Neuron (in vitro differentiated cells): ENCODE results near the gene ZNF407.
"Not testable (repeated sequence)": the region's sequence is repeated elsewhere in the genome, so short reads cannot be mapped to it uniquely, and the experiment has no call there.

ENCODE experiments used
- H2AFZ ChIP-seq: one replicate; pipeline ENCODE4 v1.6.1; 2013; ENCODE audit warnings: low read depth, mild to moderate bottlenecking, inconsistent platforms, low read length, moderate library complexity
- H3K27me3 ChIP-seq: one replicate; pipeline ENCODE4 v1.6.1; 2013; ENCODE audit warnings: low read length; ENCODE audit not compliant: insufficient read depth
- H3K36me3 ChIP-seq: one replicate; pipeline ENCODE4 v1.6.1; 2013; ENCODE audit warnings: low read length; ENCODE audit not compliant: insufficient read depth
- H3K4me1 ChIP-seq: one replicate; pipeline ENCODE4 v1.6.1; 2013; ENCODE audit warnings: low read length; ENCODE audit not compliant: insufficient read depth
- H3K4me3 ChIP-seq: 2 replicates; pipeline ENCODE4 v1.5.1; 2013; ENCODE audit warnings: mild to moderate bottlenecking, low read length, moderate library complexity
- H3K9me3 ChIP-seq: one replicate; pipeline ENCODE4 v1.6.1; 2013; ENCODE audit warnings: low read length

The ZNF407 gene, protein sequence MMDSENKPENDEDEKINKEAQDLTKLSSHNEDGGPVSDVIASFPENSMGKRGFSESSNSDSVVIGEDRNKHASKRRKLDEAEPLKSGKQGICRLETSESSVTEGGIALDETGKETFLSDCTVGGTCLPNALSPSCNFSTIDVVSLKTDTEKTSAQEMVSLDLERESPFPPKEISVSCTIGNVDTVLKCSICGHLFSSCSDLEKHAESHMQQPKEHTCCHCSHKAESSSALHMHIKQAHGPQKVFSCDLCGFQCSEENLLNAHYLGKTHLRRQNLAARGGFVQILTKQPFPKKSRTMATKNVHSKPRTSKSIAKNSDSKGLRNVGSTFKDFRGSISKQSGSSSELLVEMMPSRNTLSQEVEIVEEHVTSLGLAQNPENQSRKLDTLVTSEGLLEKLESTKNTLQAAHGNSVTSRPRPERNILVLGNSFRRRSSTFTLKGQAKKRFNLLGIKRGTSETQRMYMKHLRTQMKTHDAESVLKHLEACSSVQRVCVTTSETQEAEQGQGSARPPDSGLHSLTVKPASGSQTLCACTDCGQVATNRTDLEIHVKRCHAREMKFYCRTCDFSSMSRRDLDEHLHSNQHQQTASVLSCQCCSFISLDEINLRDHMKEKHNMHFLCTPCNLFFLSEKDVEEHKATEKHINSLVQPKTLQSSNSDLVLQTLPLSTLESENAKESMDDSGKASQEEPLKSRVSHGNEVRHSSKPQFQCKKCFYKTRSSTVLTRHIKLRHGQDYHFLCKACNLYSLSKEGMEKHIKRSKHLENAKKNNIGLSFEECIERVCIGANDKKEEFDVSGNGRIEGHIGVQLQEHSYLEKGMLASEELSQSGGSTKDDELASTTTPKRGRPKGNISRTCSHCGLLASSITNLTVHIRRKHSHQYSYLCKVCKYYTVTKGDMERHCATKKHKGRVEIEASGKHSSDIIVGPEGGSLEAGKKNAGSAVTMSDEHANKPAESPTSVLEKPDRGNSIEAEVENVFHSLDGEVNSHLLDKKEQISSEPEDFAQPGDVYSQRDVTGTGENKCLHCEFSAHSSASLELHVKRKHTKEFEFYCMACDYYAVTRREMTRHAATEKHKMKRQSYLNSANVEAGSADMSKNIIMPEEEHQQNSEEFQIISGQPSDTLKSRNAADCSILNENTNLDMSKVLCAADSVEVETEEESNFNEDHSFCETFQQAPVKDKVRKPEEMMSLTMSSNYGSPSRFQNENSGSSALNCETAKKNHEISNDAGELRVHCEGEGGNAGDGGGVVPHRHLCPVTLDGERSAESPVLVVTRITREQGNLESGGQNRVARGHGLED (N-terminal part only)

DNA sequence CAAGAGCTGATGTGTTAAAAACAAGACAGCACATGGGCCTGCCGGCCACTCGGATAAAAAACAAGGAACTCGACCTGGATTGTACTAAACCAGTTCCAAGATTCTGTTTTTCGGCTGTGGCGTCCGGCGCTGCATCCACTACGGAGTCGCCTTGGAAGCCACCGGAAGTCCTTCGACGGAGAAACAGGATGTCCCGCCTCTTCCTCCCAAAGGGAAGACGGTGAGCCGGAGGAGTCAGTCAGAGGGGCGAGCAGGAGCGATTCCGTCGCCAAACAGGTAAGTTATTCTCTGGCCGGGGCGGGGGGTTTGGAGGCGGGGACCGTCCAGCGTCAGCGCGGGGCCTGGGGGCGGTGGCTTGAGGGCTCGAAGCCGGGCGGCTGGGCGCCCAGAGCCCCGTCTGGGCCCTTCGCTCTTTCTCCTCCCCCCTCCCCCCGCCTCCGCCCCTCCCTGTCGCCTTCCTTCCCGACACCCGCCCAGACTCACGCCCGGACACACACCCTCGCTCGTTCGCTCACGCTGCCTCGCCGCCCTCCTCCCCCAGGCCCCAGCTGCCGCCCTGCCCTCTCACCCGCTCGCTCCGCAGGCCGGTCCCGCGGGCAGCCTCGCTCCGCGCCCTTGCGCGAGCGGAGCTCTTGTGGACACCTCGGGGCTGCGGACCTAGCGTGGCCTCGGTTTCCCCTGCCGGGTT is at the start of gene ZNF407:
Gene ZNF407, plus strand, starts transcription at position 209 of the 688 bp plus-strand sequence. CDS start 33,150 bp downstream, outside the sequence.
- H3K27me3 ChIP-seq, result no peaks in the 10 kb centered on the region
- peaks cover 21% of the 10 kb centered on the region for H3K4me1 ChIP-seq
- peak within 1 kb of the TSS; percentile 98 for H2AFZ ChIP-seq
- peak within 1 kb of the TSS; percentile 94 for H3K4me3 ChIP-seq
- no peaks in the 10 kb centered on the region for H3K9me3 ChIP-seq
- H3K36me3 ChIP-seq, result peaks cover 11% of the 10 kb centered on the region

DNA sequence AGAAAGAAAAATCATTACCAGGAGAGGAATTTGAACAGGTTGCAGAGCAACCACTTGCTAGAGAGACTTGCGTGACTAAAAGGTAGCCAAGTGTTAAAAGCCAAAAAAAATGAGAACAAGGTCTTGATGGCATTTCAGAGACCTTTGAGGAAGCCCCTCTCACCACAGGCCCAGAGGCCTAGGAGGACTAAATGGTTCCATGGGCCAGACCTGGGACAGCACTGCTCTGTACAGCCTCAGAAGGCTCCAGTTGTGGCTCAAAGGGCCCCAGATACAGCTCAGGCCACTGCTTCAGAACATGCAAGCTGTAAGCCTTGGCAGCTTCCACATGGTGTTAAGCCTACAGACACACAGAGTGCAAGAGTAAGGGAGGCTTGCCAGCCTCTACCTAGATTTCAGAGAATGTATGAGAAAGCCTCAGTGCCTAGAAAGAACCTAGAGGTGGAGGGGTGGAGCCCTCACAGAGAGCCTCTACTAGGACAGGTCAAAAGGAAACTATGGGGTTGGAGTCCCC is 48.0 kb upstream of the ZNF407 start:
- no peaks in the 10 kb centered on the region for H3K36me3 ChIP-seq
- no peak overlapping the region for H2AFZ ChIP-seq
- no peaks in the 10 kb centered on the region for H3K27me3 ChIP-seq
- H3K4me3 ChIP-seq, result no peak overlapping the region
- H3K9me3 ChIP-seq, result no peaks in the 10 kb centered on the region
- H3K4me1 ChIP-seq, result peaks cover 7% of the 10 kb centered on the region

DNA sequence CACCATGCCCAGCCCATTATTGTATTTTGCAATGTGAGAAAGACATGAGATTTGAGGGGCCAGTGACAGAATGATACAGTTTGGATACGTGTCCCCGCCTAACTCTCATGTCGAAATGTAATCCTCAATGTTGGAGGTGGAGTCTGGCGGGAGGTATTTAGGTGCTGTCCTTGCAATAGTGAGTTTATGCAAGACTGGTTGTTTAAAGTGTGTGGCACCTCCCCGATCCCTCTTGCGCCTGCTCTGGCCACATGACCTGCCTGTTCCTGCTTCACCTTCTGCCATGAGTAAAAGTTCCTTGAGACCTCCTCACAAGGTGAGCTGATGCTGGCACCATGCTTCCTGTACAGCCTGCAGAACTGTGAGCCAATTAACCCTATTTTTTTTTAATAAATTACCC is 46.8 kb upstream of the ZNF407 start:
- peaks cover 7% of the 10 kb centered on the region for H3K4me1 ChIP-seq
- H3K36me3 ChIP-seq, result no peaks in the 10 kb centered on the region
- no peak overlapping the region for H3K4me3 ChIP-seq

DNA sequence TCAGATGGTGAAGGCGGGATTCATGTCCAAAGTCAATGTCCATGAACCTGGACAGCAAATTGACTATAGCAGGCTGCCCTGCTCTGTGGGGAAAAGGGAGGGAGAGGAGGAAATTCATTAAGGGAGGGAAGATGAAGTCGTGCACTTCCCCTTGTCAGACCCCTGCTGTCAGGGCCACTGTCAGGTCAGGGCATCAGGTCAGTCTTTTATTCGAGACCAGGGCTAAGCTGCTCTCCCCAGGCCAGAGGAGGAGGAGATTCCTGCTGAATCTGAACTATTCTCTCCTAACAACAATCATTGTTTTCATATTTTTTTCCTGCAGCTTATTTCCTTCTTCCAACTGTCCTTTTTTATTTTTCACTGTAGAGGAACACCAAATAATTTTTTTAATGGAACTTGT is 46.2 kb upstream of the ZNF407 start:
- no peak overlapping the region for H2AFZ ChIP-seq
- no peaks in the 10 kb centered on the region for H3K27me3 ChIP-seq
- H3K4me3 ChIP-seq, result no peak overlapping the region
- peaks cover 7% of the 10 kb centered on the region for H3K4me1 ChIP-seq
- H3K9me3 ChIP-seq, result no peaks in the 10 kb centered on the region
- H3K36me3 ChIP-seq, result no peaks in the 10 kb centered on the region

More for the DNA sequence above, 46.8 kb upstream of the ZNF407 start:
- H2AFZ ChIP-seq, result no peak overlapping the region
- H3K9me3 ChIP-seq, result no peaks in the 10 kb centered on the region
- H3K27me3 ChIP-seq, result no peaks in the 10 kb centered on the region

DNA sequence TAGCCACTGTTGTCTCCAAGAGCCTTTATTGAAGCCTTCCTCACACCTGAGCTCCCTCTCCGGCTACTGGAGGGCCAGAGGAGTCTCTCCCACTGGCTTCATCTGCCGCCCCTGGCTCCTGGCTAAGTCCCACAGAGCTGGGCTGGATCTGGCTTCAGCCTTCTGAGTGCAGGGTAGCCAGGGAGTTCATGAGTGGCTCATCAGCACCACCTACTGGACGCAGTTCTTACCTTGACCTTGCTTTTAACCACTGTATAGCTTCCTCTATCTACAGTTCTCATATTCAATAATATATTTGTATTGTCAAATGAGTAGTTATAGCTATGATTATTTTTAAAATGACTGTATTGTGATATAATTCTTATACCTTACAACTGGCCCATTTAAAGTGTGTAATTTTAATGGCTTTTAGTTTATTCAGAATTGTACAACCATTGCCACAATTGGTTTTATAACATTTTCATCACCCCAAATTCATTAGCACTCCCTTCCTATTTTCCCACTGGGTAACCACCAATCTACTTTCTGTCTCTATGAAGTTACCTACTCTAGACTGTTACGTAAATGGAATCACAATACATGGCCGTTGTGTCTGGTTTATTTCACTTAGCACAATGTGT is 45.6 kb upstream of the ZNF407 start:
- Histone ChIP-seq H3K9me3 (no peaks in the 10 kb centered on the region), H3K36me3 (no peaks in the 10 kb centered on the region), H3K4me3 (no peak overlapping the region), H3K27me3 (no peaks in the 10 kb centered on the region), H2AFZ (no peak overlapping the region), H3K4me1 (peaks cover 7% of the 10 kb centered on the region)

DNA sequence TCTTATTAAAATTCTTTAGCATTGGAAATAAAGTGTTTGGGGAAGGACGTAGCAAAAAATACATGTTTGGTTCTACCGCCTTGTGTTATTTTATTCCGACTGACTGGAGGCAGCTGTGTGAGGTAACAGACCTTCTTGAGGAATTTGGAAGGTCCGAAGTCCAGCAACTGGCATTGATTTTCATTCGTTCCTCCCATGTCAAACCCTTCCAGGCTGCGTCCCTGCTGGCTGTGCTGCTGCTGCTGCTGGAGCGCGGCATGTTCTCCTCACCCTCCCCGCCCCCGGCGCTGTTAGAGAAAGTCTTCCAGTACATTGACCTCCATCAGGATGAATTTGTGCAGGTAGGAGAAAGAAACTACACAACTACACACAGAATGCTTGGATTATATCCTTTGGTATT is 41.5 kb upstream of the ZNF407 start:
- no peaks in the 10 kb centered on the region for H3K9me3 ChIP-seq
- no peak overlapping the region for H2AFZ ChIP-seq
- no peaks in the 10 kb centered on the region for H3K36me3 ChIP-seq
- no peaks in the 10 kb centered on the region for H3K27me3 ChIP-seq
- H3K4me3 ChIP-seq, result no peak overlapping the region
- H3K4me1 ChIP-seq, result peaks cover 7% of the 10 kb centered on the region

DNA sequence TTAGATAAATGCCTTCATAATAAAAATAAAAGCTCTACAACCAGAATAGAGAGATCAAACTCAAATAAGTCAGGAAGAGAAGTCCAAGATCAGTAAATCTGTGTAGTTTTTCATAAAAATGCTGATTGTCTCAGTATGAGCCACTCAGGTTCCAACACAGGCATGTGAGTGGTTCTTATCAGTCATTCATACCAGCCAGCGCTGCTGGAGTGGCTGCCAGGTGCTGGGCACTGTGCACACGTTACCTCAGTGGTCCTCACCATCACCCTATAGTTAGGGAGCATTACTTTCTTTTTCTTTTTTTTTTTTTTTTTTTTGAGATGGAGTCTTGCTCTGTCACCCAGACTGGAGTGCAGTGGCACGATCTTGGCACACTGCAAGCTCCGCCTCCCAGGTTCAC is 39.6 kb upstream of the ZNF407 start:
- Histone ChIP-seq H3K9me3 (no peaks in the 10 kb centered on the region), H3K36me3 (no peaks in the 10 kb centered on the region), H3K4me3 (no peak overlapping the region), H3K27me3 (no peaks in the 10 kb centered on the region), H2AFZ (no peak overlapping the region), H3K4me1 (no peaks in the 10 kb centered on the region)

DNA sequence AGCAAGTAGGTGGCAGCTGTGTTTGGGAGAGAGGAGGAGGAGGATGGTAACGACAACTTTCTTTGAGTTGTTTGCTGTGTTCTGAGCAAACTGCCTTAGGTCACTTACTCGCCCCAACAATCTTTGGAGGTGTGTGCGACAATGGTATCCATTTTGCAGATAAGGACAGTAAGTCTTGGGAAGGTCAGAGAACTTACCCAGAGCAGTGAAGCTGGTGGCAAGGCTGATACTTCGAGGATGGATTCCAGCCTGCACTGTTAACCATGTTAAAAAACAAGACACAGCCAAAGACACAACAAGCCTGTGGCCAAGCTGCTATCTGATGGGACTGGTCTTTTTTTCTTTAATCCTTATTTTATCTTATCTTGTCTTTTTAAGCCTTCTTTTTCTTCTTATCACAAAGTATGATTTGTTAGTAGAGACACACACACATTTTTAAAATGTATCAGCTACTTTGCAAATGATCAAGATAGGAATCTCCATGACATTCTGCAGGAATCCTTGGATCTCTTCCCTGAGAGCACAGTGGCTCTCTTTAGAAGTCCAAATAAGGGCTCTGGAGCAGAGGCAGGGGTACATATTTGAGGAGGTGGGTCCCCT is 35.4 kb upstream of the ZNF407 start:
- H3K9me3 ChIP-seq, result no peaks in the 10 kb centered on the region
- no peaks in the 10 kb centered on the region for H3K4me1 ChIP-seq
- H3K36me3 ChIP-seq, result no peaks in the 10 kb centered on the region
- no peak overlapping the region for H3K4me3 ChIP-seq
- H2AFZ ChIP-seq, result no peak overlapping the region
- H3K27me3 ChIP-seq, result no peaks in the 10 kb centered on the region

DNA sequence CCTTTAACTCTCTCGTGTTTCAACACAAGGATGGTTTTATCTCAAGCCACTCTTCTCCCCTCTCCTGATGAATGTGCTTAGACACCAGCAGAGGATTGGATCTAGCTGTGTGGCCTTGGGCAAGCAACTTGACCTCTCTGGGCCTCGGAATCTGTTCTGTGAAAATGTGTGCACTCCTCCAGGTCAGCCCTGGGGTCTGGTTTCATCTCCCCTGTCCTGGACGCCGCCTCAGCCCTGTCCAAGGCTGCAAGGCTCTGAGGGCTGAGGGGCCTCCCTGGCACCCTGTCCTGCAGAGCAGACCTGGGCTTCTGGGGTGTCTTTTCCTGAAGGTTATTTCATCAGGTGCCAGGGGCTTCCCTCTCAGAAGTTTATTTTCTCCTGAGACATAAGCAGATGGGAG is 34.9 kb upstream of the ZNF407 start:
- Histone ChIP-seq H3K9me3 (no peaks in the 10 kb centered on the region), H2AFZ (no peak overlapping the region), H3K4me3 (no peak overlapping the region), H3K36me3 (no peaks in the 10 kb centered on the region), H3K4me1 (no peaks in the 10 kb centered on the region), H3K27me3 (no peaks in the 10 kb centered on the region)

DNA sequence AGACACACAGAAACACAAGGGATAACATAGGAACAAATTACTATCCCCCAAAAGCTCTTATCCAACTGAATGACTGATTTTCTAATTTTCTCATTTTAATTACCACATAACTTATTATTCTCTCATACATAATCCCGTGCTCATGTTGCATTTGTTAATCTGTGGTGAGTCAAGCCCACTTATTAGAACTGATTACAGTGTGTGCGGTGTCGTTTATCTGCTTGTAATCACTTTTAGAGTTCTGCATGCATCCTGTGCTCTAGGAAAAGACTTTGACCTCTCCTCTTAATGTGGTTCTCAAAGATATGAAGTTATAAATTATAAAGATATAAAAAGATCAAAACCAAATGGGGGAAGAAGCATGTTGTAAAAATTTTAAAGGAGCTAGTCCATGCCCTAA is 33.7 kb upstream of the ZNF407 start:
- Histone ChIP-seq H3K4me1 (no peaks in the 10 kb centered on the region), H3K9me3 (no peaks in the 10 kb centered on the region), H3K36me3 (no peaks in the 10 kb centered on the region), H3K27me3 (no peaks in the 10 kb centered on the region), H2AFZ (no peak overlapping the region), H3K4me3 (no peak overlapping the region)

DNA sequence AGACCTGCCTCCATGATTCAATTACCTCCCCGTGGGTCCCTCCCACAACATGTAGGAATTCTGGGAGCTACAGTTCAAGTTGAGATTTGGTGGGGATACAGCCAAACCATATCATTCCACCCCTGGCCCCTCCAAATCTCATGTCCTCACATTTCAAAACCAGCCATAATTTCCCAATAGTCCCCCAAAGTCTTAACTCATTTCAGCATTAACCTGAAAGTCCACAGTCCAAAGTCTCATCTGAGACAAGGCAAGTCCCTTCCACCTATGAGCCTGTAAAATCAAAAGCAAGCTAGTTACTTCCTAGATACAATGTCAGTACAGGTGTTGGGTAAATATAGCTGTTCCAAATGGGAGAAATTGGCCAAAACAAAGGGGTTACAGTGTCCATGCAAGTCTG is 32.5 kb upstream of the ZNF407 start:
- not testable (repeated sequence) for H3K4me1 ChIP-seq, H3K36me3 ChIP-seq, H3K4me3 ChIP-seq, H2AFZ ChIP-seq, H3K27me3 ChIP-seq, H3K9me3 ChIP-seq

DNA sequence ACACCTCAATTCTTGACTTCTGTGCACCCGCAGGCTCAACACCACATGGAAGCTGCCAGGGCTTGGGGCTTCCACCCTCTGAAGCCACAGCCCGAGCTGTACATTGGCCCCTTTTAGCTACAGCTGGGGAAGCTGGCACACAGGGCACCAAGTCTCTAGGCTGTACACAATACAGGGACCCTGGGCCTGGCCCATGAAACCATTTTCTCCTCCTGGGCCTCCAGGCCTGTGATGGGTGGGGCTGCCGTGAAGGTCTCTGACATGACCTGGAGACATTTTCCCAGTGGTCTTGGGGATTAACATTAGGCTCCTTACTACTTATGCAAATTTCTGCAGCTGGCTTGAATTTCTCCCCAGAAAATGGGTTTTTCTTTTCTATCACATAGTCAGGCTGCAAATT is 31.7 kb upstream of the ZNF407 start:
- not testable (repeated sequence) for H2AFZ ChIP-seq, H3K27me3 ChIP-seq, H3K36me3 ChIP-seq, H3K4me3 ChIP-seq, H3K9me3 ChIP-seq, H3K4me1 ChIP-seq
